SHP77 (cell line): ENCODE measurements around the gene AMOTL2.

Experiments used
- DNase-seq, 2 experiments: peaks; one replicate each; lab custom pipeline; 2025; lab: John Stamatoyannopoulos, UW

AMOTL2 gene

DNA sequence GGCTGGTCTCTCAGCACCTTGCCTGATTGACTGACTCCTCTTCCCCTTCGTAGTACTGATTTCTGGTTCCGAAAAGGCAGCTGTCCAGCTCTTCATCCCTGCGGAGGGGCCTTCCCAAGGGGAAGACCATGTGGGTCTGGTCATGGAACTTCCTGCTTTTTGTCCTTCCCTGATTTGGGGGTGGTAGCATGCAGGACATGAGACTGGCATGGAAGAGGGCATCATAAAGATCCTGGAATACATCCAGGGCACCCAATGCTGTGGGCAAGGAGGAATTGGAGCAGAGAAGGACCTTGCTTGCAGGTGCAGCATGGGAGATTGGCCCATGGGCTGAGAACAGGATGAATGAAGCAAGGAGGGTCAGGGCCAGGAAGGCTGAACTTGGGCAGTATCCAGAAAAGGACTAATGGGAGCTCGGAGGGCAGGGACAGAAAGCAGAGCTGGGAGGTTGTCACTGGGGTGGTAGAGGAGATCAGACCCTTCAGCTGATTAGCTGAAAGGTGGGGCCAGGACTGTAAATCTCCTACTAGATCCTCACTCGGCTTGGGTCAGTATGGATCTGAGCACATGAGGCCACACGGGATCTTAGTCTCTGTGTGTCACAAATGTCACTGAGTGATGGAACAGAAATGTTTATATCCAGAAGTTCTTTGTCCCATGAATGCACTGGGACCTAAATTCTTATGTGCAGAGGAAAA is 59.5 kb downstream of the AMOTL2 start:
- DNase-seq = no peak

DNA sequence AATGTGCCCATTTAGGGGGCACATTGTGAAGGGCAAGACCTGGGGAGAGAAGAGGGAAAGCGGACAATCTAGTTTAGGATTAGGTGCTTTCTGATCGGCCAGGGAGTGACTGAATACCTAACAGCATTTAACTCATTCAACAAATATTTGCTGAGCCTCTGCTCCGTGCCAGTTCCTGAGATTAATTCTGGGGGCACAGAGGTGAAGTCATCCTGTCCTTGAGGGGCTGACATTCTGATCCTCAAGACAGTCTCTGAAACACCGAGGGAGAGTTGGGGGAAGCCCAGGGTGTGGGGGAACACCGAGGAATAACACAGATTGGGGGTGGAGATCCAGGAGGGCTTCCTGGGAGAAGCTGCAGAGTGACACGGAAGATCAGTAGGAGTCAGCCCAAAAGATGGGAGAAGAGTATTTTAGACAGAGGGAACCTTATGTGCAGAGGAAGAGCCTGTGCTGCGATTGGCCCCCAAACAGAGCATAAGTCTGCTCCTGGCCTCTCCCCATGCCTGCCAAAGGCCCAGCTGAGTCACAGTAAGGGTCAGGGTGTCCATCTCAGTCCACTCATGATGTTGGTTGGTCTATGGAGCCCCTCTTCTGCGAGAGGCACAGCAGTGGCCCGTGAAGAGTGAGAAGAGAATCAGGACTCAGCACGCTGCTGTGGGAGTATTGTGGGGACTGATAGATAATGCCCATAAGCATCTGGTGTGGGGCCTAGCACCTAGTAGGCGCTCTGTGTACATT is 60.2 kb downstream of the AMOTL2 start:
- no peak for DNase-seq

DNA sequence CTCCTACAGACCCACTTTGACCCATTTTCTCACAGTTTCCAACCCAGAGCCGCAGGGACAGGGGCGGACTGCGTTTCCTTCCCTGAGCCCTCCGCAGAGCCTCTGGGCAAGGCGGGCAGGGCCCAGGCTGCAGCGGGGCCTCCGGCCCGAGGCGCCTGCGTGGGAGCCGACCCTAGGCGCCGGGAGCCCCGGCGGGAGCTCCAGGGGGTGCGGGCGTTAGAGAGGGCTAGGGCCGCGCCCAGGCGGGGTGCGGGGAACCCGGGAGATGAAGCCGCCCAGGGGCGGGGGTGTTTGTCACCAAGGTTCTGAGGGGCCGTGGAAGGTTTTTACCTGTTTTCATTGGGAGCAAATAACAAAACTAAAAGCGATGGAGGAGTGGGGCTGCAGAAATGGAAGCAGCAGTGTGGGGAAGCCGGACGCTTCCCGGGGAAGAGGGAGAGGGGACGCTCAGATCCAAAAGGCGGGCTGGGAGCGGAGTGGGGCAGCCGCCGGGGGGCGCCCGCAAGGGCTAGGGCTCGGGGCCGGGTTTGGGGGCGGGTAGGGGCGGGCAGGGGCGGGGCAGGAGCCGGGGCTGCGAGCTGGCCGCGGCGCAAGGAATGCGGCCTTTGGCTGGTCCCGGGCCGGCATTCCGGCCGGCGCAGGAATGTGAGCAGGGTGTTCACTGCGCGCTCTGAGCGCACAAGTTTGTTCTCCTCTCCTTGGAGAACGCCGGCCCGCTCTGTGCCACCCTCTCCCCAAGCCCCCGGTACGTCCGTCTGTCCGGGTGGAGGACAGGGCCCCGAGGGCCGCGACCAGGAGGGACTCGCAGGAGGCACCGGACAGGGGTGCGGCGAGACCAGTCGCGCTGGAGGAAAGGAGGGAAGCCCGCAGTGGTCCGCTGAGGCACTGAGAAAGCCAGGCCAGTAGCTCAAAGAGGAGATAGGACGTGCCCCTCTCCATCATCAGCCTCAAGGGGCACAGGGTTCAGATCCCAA is 61.1 kb downstream of the AMOTL2 start:
- no peak for DNase-seq

DNA sequence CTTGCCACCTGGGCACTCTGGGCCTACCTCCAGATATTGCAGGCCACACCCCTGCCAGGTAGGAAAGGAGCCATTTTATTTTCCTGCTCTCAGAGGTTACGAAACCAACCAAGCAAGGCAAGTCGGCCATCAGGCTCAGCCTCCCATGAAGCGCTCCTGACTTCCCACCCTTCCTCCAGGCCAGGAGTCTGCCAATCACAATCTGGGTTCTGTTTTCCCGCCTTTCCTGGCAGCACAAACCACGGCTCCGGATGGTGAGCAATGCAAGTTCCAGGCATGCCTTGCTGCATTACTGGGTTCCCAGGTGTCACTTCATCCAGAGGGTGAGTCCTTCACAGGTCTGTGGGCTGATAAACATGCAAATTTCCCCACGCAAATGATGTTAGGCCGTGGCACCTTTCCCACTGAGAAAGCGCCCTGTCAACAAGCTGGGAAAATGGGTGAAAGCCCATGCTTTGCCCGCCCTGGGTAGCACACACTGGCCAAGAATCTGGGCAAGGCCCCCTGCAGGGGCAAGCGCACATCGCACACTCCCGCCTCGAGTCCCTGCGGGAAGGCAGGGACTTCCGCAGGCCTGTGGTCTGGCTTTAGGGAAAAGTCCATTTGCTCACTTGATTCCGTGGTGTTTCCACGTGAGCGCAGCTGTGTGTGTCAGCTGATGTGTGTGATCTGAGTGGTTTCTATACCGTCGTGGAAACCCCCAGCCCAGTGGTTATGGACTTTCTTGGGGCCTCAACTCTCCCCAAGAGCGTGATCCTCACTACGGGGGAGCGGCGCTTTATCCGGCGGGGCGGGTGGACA is 62.0 kb downstream of the AMOTL2 start:
- DNase-seq = no peak

DNA sequence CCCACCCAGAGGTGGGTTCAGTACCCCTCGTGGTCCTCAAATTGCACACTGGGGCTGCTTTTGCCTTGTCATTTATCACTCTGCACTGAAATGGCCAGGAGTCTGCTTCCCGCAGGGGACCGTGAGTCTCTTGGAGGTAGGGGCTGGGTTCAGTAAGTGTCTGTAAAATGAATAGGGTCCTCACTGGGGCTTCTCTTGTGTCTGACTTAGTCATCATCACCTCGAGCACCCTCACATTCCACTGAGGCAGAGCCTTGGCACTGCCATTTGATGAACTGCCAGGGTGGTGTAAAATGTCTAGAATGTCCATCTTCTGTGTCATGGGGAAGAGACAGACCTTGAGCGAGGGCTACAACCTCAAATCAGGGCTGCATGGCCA is 62.6 kb downstream of the AMOTL2 start:
- no peak for DNase-seq

DNA sequence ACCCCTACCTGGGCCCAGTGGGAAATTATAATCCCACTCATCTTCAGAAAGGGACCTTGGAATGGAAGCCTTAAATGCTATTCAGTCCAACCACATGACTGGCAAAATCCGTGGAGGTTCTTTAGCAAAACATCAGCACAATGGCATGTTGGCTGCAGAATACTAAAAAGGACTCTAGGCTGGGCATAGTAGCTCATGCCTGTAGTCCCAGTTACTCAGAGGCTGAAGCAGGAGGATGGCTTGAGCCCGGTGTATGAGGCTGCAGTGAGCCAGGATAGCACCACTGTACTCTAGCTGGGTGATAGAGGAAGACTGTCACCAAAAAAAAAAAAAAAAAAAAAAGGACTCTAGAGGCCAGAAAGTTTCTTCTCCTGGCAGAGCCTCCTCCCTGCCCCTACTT is 63.0 kb downstream of the AMOTL2 start:
- DNase-seq = no peak

DNA sequence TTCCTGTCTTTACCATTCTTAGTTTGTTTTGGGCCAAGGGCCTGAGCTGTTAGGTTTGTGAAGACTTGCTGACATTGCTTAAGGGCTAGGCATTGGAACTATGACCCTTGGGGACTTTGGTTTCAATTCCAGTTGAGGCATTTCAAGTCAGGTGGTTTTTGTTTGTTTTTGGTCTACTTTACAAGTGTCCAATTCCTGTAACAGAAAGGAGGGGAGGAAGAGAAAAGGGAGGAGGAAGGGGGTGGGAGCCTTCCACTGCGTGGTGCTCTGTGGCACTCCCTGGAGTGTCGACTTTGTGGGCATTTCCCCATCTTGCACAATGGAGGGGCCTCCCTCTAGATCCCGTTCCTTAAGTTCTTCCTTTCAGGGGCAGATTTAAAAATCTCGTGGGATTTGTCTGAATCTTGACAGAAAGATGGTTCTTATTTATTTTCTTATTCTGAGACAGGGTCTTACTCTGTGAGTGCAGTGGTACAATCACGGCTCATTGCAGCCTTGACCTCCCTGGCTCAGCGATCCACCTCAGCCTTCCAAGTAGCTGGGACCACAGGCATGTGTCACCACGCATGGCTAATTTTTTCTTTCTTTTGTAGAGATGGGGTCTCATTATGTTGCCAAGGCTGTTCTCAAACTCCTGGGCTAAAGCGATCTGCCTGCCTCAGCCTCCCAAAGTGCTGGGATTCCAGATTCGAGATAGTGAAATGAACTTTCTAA is 64.1 kb downstream of the AMOTL2 start:
- DNase-seq = no peak

DNA sequence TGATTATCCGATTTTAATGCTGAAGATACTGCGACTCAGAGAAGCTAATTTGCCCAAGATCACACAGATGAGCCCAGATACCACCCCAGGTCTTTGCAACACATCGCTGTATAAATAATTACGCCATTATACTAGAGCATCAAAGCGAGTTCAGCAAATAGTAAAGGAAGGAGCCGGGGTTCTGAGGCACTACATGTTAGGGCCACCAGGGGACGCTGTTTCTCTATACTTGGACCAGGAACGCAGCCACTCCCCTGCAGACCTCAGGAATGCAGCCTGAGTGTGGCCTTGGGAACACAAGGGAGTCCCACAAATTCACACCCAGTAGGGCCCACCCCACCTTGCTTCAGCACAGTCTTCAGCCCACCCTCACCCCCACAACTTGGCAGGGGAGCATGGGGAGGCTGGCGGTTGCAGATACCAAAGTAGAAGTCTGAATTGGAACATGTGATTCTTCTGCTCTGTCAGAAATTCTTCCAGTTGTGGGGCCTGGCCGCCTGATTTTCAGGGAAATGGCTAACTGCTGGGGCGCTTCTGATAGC is 65.8 kb downstream of the AMOTL2 start:
- DNase-seq = peak; percentile 59 to 71

DNA sequence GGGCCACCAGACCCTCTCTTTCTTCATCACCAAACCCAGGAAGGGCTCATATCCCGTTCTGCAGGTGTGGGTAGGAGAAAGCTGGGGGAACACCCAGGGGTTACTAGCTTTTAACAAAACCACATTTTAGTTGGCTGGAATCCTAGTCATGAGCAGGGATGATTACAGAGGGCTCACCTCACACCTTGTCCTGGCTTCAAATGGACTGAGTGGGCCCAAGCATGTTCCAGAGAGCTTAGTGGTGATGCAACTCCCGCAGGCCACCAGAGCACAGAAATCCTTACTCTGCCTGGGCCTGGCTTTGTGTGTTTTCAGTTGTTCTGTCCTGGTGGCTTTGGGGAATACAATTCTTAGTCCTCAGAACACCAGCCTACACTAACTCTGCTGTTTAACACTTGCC is 66.8 kb downstream of the AMOTL2 start:
- DNase-seq = no peak

DNA sequence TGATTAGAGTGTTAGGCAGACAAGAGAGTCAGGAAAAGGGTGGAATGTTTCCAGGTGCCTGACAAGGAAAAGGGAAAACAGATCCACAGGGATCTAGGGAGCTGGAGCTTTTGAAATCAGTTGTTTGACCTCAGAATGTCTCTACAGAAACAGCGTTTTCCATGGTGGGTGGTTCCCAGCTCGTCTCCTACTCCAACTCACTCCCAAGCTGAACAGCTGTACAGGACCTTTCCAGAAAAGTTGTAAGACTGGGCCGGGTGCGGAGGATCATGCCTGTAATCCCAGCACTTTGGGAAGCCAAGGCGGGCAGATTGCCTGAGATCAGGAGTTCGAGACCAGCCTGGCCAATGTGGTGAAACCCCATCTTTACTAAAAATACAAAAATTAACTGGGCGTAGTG is 67.9 kb downstream of the AMOTL2 start:
- no peak for DNase-seq
